GM10266 (cell line): ENCODE results near the gene DENND4C.
"Not testable (repeated sequence)": the region's sequence is repeated elsewhere in the genome, so short reads cannot be mapped to it uniquely, and the experiment has no call there.

Experiments used
- DNase-seq: peaks from one replicate; pipeline ENCODE4 v3.0.0; 2012; ENCODE audit errors: extremely low spot score
- TF ChIP-seq, protein P1 (sequence below): IDR thresholded peaks from 2 replicates; pipeline ENCODE4 v1.5.1; 2012; ENCODE audit warnings: mild to moderate bottlenecking, low read depth; ENCODE audit not compliant: control insufficient read depth, insufficient read depth; ENCODE audit errors: missing control alignments

The DENND4C gene

DNA sequence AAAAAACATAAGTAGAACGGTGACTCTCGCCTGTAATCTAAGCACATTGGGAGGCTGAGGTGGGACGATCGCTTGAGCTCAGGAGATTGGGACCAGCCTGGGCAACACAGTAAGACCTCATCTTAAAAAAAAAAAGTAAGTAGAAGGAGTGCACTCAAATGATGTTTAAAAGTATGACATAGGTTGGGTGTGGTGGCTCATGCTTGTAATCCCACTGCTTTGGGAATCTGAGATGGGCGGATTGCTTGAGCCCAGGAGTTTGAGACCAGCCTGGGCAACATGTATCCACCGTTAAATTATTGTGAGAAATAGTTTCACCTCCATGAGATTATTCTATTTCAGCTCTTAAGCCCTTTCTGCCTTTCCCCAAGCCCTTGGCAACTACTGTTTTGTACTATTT lies 11.2 kb downstream of the DENND4C start:
- DNase-seq = no peak
- TF ChIP-seq, protein P1, sequence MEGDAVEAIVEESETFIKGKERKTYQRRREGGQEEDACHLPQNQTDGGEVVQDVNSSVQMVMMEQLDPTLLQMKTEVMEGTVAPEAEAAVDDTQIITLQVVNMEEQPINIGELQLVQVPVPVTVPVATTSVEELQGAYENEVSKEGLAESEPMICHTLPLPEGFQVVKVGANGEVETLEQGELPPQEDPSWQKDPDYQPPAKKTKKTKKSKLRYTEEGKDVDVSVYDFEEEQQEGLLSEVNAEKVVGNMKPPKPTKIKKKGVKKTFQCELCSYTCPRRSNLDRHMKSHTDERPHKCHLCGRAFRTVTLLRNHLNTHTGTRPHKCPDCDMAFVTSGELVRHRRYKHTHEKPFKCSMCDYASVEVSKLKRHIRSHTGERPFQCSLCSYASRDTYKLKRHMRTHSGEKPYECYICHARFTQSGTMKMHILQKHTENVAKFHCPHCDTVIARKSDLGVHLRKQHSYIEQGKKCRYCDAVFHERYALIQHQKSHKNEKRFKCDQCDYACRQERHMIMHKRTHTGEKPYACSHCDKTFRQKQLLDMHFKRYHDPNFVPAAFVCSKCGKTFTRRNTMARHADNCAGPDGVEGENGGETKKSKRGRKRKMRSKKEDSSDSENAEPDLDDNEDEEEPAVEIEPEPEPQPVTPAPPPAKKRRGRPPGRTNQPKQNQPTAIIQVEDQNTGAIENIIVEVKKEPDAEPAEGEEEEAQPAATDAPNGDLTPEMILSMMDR = no peak

DNA sequence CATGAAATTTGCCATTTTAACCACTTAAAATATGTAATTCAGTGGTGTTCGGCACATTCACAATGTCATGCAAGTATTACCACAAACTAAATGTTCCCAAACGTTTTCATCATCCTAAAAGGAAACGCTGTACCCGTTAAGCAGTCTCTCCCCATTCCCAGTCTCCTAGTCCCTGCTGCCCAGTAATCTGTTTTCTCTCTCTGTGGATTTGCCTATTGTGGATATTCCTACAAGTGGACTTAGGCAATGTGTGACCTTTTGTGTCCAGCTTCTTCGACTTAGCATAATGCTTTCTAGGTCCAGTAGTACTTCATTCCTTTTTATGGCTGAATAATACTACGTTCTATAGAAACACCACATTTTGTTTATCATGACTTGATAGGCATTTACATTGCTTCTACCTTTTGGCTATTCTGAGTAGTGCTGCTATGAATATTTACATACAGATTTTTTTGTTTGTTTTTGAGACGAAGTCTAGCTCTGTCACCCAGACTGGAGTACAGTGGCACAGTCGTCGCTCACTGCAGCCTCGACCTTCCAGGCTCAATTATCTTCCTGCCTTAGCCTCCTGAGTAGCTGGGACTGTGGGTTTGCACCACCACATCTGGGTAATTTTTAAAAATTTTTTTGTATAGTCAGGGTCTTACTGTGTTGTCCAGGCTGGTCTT lies 13.0 kb downstream of the DENND4C start:
- no peak for DNase-seq

DNA sequence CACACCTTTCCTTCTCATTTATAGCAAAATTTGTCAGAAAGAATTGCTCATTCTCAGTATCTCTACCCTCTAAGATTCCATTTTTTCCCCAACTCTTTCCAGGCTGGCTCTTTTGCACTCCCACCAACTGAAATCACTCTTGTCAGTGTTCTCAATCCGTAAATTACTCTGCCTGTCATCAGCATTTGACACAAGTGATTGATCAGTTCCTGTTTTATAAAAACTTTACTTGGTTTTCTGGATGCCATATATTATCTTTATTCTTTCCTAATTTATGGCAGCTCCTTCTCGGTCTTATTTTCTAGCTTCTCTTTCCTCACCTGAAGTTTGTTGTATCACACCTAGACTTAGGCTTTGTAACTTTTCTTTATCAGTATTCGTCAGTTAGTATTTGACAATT lies 16.4 kb downstream of the DENND4C start:
- TF ChIP-seq, protein P1 = no peak
- no peak for DNase-seq

More for the DNA sequence above, 13.0 kb downstream of the DENND4C start:
- TF ChIP-seq, protein P1 = no peak

DNA sequence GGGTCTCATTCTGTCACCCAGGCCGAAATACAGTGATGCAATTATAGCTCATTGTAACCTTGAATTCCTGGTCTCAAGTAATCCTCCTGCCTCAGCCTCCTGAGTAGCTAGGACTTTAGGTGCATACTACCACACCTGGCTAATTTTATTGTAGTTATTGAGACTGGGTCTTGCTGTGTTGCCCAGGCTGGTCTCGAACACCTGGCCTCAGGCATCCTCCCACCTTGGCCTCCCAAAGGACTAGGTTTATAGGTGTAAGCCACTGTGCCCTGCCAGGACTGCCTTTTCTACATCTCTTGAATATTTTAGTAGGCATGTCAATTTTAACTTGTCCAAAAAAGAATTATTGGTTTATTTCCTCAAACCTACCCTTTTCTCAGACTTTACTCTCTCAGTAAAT lies 16.9 kb downstream of the DENND4C start:
- DNase-seq = no peak
- TF ChIP-seq, protein P1 = no peak

DNA sequence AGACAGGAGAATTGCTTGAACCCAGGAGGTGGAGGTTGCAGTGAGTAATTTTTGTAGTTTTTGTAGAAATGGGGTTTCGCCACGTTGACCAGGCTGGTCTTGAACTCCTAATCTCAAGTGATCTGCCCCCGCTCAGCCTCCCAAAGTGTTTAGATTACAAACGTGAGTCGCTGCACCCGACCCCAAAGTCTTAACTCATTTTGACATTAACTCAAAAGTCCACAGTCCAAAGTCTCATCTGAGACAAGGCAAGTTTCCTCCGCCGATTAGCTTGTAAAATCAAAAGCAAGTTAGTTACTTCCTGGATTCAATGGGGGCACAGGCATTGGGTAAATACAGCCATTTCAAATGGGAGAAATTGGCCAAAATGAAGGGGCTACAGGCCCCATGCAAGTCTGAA lies 19.9 kb downstream of the DENND4C start:
- DNase-seq = not testable (repeated sequence)

DNA sequence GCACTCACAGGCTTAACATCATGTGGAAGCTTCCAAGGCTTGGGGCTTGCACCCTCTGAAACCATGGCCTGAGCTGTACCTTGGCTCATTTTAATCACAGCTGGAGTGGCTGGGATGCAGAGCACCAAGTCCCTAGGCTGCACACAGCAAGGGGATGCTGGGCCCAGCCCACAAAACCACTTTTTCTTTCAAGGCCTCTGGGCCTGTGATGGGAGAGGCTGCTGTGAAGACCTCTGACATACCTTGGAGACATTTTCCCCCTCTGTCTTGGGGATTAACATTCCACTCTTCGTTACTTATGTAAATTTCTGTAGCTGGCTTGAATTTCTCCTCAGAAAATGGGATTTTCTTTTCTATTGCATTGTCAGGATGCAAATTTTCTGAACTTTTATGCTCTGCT lies 20.7 kb downstream of the DENND4C start:
- DNase-seq = not testable (repeated sequence)

DNA sequence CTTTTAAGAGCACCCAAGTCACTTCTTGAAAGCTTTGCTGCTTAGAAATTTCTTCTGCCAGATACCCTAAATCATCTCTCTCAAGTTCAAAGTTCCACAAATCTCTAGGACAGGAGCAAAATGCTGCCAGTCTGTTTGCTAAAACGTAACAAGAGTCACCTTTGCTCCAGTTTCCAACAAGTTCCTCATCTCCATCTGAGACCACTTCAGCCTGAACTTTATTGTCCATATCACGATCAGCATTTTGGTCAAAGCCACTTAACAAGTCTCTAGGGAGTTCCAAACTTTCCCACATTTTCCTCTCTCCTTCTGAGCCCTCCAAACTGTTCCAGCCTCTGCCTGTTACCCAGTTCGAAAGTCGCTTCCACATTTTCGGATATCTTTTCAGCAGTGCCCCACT lies 21.1 kb downstream of the DENND4C start:
- DNase-seq = not testable (repeated sequence)

DNA sequence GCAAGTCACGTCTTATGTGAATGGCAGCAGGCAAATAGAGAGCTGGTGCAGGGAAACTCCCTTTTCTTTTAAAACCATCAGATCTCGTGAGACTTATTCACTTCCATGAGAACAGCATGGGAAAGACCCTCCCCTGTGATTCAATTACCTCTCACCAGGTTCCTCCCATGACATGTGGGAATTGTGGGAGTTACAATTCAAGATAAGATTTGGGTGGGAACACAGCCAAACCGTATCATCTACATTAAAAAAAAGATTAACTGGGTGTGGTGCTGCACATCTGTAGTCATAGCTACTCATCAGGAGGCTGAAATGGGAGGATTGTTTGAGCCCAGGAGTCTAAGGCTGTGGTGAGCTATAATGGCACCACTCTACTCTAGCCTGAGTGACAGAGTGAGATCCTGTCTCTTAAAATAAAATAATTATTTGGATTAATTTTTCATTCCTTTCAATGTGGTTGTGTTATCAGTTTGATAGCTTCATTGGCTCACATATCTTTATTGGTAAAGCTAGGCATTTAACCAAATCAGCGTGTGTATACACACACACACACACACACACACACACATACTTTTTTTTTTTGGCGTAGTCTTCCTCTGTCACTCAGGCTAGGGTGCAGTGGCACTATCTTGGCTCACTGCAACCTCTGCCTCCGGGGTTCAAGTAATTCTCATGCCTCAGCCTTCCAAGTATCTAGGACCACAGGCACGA lies 21.8 kb downstream of the DENND4C start:
- DNase-seq = no peak
- TF ChIP-seq, protein P1 = no peak

DNA sequence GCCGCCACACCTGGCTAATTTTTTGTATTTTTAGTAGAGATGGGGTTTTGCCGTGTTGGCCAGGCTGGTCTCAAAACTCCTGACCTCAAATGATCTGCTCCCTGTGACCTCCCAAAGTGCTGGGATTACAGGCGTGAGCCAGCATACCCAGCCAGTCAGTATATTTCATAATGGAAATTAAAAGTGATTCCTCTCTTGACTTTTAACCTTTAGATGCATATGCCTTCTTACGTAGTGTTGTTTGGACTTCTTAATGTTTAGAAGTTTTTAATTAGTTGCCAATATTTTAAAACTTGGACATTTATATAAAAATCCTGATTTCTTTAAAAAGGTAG lies 22.4 kb downstream of the DENND4C start:
- TF ChIP-seq, protein P1 = no peak

More for the DNA sequence above, 22.4 kb downstream of the DENND4C start:
- DNase-seq = no peak
